ENCODE results near the gene SEC14L5. TPM values are rescaled to one million over a fixed set of nuclear protein-coding genes. Genes with fewer than 3 reads are reported as not detected.
A peak's percentile ranks its signal among the peaks of the same experiment; 100 is the strongest.

The SEC14L5 gene
- total and polyA plus RNA-seq, 10 of the 15 experiments (the other 5 are each of a cell fraction or from before 2014, with no cell fraction given), result 0.01 TPM; not detected in 9

- H3K4me3 ChIP-seq, result no peak overlapping the region
- ChIA-PET CTCF (interaction anchor here (0.8 kb wide), 1 partner anchor 352 kb away, joined by 3 read pairs; no protein-coding TSS in a partner anchor), SMC1A (ENCODE audit: uncharacterized antibody, unreplicated experiment) (interaction anchor here (0.6 kb wide), 1 partner anchor 1111 kb away, joined by 3 read pairs; no protein-coding TSS in a partner anchor), POLR2A (no interaction called here), RAD21 (ENCODE audit: unreplicated experiment) (no interaction called here)
- no peak overlapping the region for H3K9ac ChIP-seq (ENCODE audit: control insufficient read depth, insufficient read depth, low read length)
- WGBS (ENCODE audit: insufficient coverage, insufficient replicate concordance, low lambda C conversion rate, missing lambda C conversion rate), result 23% methylated on average over 12 of the region's 12 CpGs
- H2AFZ ChIP-seq (ENCODE audit: control insufficient read depth, low read depth, low read length), result no peak overlapping the region
- DNase-seq (ENCODE audit: low read depth, low spot score) (no peak), FAIRE-seq (no peak), ATAC-seq (no peak)
- peak overlapping the region; percentile 30; the same call in 1 of the 2 replicates for H3K4me2 ChIP-seq (ENCODE audit: control insufficient read depth, insufficient read depth)
- BruUV-seq (replicated peaks), result no TSS peak
- H3K27me3 ChIP-seq (replicated peaks in 1 of 2; ENCODE audit: control insufficient read depth in 2 of 2, insufficient read depth in 2 of 2, low read length in 1 of 2), result no peaks in the 10 kb centered on the region
- no peaks in the 10 kb centered on the region for H3K9me3 ChIP-seq (replicated peaks; ENCODE audit: control insufficient read depth, insufficient read depth, low read length)
- intact Hi-C loops (cut with micrococcal nuclease; ENCODE audit: unreplicated experiment), result no loop called here
- no peaks in the 10 kb centered on the region for H4K20me1 ChIP-seq (ENCODE audit: control insufficient read depth, insufficient read depth)
- no peak overlapping the region for H3K27ac ChIP-seq (ENCODE audit: control insufficient read depth, insufficient read depth)
- no peaks in the 10 kb centered on the region for H3K79me2 ChIP-seq (ENCODE audit: control insufficient read depth, insufficient read depth, low read length)
- in situ Hi-C loops (cut with MboI), result no loop called here
- H3K4me1 ChIP-seq (ENCODE audit: control insufficient read depth, insufficient read depth, low read length), result peaks cover 24% of the 10 kb centered on the region
- no peaks in the 10 kb centered on the region for H3K36me3 ChIP-seq (ENCODE audit: control insufficient read depth in 2 of 2, insufficient read depth in 2 of 2, low read length in 1 of 2)
- TF ChIP-seq, protein P1, sequence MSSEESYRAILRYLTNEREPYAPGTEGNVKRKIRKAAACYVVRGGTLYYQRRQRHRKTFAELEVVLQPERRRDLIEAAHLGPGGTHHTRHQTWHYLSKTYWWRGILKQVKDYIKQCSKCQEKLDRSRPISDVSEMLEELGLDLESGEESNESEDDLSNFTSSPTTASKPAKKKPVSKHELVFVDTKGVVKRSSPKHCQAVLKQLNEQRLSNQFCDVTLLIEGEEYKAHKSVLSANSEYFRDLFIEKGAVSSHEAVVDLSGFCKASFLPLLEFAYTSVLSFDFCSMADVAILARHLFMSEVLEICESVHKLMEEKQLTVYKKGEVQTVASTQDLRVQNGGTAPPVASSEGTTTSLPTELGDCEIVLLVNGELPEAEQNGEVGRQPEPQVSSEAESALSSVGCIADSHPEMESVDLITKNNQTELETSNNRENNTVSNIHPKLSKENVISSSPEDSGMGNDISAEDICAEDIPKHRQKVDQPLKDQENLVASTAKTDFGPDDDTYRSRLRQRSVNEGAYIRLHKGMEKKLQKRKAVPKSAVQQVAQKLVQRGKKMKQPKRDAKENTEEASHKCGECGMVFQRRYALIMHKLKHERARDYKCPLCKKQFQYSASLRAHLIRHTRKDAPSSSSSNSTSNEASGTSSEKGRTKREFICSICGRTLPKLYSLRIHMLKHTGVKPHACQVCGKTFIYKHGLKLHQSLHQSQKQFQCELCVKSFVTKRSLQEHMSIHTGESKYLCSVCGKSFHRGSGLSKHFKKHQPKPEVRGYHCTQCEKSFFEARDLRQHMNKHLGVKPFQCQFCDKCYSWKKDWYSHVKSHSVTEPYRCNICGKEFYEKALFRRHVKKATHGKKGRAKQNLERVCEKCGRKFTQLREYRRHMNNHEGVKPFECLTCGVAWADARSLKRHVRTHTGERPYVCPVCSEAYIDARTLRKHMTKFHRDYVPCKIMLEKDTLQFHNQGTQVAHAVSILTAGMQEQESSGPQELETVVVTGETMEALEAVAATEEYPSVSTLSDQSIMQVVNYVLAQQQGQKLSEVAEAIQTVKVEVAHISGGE (CRISPR knock-in tag; IDR thresholded peaks at IDR 0.05), result no peak
- TF ChIP-seq KAT2A (conservative IDR thresholded peaks at IDR 0.05; ENCODE audit: control insufficient read depth, low read depth, low read length) (no peak), USF1 (IDR thresholded peaks at IDR 0.05; ENCODE audit: borderline replicate concordance, extremely low read length, insufficient read depth, low read depth, low read length) (no peak), CREB1 (IDR thresholded peaks at IDR 0.05; ENCODE audit: low read depth) (no peak), ZSCAN29 (IDR thresholded peaks at IDR 0.05) (no peak), ZNF274 (IDR thresholded peaks at IDR 0.05; ENCODE audit: insufficient read depth, insufficient read length) (no peak), FOXK2 (IDR thresholded peaks at IDR 0.05) (no peak), NR2F1 (conservative IDR thresholded peaks at IDR 0.05) (no peak), BCL11A (IDR thresholded peaks at IDR 0.05; ENCODE audit: low read depth, low read length) (no peak), ZBTB4 (CRISPR knock-in tag; IDR thresholded peaks at IDR 0.05) (no peak), ELK1 (IDR thresholded peaks at IDR 0.05; ENCODE audit: low read depth, low read length) (no peak), GATAD2B (conservative IDR thresholded peaks at IDR 0.05; ENCODE audit: low read depth) (no peak), ESRRA (IDR thresholded peaks at IDR 0.05; ENCODE audit: low read length) (no peak), JUNB (IDR thresholded peaks at IDR 0.05) (no peak)
Measured at GRCh38 chr16:5036228-5037156, 78.4 kb downstream of the SEC14L5 start.

Data from GM12878 (cell line).